ENCODE data around the gene INPP5F. TPM values are rescaled to one million over a fixed set of nuclear protein-coding genes. Genes with fewer than 3 reads are reported as not detected.

The INPP5F gene
- total RNA-seq, 1 donor from 2014 or later: 46.1 TPM

DNA sequence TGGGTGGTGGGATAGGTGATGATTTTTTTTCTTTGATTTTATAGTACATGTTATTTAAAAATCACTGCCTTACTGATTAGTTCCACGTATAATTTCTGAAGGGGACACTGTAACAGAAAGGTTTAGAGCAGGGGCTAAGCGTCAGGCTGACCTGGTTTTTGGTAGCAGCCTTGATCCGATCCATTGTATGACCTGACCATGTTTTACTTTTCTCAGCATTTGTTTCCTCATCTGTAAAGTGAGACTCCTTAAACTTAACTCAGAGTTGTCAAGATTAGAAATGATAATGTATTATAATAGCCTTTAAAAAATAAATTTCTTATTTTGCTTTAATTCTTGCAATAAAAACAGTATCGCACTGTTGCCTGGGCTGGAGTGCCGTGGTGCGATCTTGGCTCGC, 23.6 kb downstream of the INPP5F start:
- DNase-seq (ENCODE audit: low spot score, unreplicated experiment): no peak
- no peak overlapping the region for H3K4me3 Mint-ChIP-seq (ENCODE audit: low read depth)
- TF ChIP-seq, protein P1, sequence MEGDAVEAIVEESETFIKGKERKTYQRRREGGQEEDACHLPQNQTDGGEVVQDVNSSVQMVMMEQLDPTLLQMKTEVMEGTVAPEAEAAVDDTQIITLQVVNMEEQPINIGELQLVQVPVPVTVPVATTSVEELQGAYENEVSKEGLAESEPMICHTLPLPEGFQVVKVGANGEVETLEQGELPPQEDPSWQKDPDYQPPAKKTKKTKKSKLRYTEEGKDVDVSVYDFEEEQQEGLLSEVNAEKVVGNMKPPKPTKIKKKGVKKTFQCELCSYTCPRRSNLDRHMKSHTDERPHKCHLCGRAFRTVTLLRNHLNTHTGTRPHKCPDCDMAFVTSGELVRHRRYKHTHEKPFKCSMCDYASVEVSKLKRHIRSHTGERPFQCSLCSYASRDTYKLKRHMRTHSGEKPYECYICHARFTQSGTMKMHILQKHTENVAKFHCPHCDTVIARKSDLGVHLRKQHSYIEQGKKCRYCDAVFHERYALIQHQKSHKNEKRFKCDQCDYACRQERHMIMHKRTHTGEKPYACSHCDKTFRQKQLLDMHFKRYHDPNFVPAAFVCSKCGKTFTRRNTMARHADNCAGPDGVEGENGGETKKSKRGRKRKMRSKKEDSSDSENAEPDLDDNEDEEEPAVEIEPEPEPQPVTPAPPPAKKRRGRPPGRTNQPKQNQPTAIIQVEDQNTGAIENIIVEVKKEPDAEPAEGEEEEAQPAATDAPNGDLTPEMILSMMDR (IDR thresholded peaks at IDR 0.05; ENCODE audit: unreplicated experiment): no peak
- no peaks in the 10 kb centered on the region for H3K9me3 Mint-ChIP-seq (ENCODE audit: low read depth)
- no peaks in the 10 kb centered on the region for H3K4me1 Mint-ChIP-seq (ENCODE audit: low read depth)
- no peak overlapping the region for H3K27ac Mint-ChIP-seq
- peaks cover 1% of the 10 kb centered on the region for H3K36me3 Mint-ChIP-seq (ENCODE audit: insufficient read depth)
- H3K27me3 Mint-ChIP-seq: no peaks in the 10 kb centered on the region

DNA sequence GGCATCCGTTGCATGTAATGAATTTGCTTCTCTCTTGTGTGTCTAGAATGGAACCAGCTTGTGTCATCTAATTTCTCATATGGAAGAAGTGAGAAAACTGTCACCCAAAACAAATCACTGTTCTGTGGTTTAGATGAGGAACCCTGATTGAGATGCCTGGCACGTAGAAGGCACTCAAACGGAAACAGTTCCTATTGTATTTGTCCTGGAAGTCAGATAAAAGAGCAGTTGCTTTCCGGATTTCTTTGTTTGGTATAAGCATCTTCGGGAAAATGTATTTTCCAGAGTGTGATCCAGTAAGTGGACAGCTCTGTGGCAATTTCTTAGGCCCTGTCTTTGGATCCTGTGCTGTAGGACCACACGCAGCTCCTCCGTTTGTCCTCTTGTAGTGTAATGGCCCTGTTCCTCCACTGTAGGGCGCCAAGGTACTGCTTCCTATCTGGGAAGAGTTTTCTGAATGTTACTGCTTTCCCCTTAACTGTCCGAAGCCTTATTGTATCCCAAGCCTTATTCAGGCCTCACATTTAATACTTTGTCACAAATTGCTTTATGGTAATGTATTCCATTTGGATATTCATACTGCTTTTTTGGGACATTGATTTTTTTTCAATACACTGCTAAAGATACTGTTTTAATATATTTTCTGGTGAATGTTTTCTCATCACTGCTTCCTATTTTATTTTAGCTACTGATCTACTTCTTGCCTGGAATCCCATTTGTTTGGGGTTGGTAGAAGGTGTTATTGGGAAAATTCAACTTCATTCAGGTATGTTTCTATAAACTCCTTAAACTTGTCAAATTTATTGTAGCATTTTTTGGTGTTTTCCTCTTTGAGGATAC, 24.8 kb downstream of the INPP5F start:
- Mint-ChIP-seq H3K9me3 (ENCODE audit: low read depth) (no peaks in the 10 kb centered on the region), H3K36me3 (ENCODE audit: insufficient read depth) (peaks cover 1% of the 10 kb centered on the region), H3K27ac (no peak overlapping the region), H3K27me3 (no peaks in the 10 kb centered on the region), H3K4me1 (ENCODE audit: low read depth) (no peaks in the 10 kb centered on the region), H3K4me3 (ENCODE audit: low read depth) (no peak overlapping the region)
- TF ChIP-seq, protein P1 (IDR thresholded peaks at IDR 0.05; ENCODE audit: unreplicated experiment): peak; percentile 82
- DNase-seq (ENCODE audit: low spot score, unreplicated experiment): peak; percentile 48

DNA sequence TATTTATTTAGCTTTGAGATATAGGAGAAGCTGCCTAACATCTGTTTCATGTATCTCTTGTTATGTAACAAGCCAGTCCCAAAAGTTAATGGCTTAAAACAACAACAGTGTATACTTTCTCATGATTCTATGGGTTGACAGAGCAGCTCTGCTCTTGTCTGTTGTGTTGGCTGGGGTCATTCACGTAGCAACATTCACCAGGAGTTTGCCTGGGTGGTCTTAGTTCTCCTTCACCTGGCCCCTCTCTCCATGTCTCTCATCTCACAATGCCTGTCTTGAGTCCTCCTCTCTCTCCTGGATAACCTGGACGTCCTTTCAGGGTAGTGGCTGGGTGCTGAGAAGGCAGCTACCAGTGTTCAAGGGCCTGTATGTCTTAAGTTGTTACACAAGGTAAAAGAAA, 27.5 kb downstream of the INPP5F start:
- Mint-ChIP-seq H3K36me3 (ENCODE audit: insufficient read depth) (peaks cover 1% of the 10 kb centered on the region), H3K27me3 (no peaks in the 10 kb centered on the region), H3K27ac (no peak overlapping the region), H3K4me1 (ENCODE audit: low read depth) (no peaks in the 10 kb centered on the region), H3K4me3 (ENCODE audit: low read depth) (no peak overlapping the region), H3K9me3 (ENCODE audit: low read depth) (no peaks in the 10 kb centered on the region)
- no peak for DNase-seq (ENCODE audit: low spot score, unreplicated experiment)
- TF ChIP-seq, protein P1 (IDR thresholded peaks at IDR 0.05; ENCODE audit: unreplicated experiment): no peak

DNA sequence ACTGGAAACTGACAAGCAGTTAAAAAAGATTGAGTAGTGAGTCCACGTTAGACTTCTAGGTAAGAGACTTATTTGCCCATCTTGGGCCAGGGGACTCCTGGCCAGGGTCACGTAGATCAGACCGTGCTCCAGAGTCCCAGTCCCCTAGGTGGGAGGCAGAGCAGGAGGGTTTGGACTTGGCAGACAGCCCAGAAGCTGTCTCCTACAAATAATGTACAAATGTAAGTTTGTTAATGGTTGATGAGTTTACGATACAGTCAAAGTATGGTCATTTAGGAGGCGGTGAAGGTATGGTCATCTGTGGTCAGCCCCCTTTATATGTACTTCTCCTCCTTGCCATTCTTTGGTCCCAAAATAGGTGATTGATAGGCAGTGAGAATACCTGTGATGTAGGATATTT, 28.2 kb downstream of the INPP5F start:
- H3K36me3 Mint-ChIP-seq (ENCODE audit: insufficient read depth): peaks cover 1% of the 10 kb centered on the region
- no peak for DNase-seq (ENCODE audit: low spot score, unreplicated experiment)
- H3K27ac Mint-ChIP-seq: no peak overlapping the region
- no peaks in the 10 kb centered on the region for H3K27me3 Mint-ChIP-seq
- TF ChIP-seq, protein P1 (IDR thresholded peaks at IDR 0.05; ENCODE audit: unreplicated experiment): no peak
- H3K4me1 Mint-ChIP-seq (ENCODE audit: low read depth): no peaks in the 10 kb centered on the region
- H3K9me3 Mint-ChIP-seq (ENCODE audit: low read depth): no peaks in the 10 kb centered on the region
- no peak overlapping the region for H3K4me3 Mint-ChIP-seq (ENCODE audit: low read depth)

DNA sequence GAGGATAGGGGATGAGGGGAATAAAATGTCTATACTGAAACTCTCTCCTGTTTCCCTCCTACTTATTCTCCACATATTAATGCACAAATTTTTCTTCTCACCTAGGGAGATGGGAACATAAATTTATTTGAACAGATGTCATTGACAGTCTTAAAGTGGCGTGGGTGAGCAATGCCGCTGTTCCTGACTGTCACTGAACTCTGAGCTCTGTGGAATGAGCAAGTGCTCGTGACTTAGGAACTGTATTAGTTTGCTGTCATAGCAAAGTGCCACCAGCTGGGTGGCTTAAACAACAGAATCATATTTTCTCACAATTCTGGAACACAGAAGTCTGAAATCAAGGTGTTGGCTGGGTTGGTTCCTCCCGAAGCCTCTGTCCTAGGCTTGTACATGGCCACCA, 29.1 kb downstream of the INPP5F start:
- H3K4me1 Mint-ChIP-seq (ENCODE audit: low read depth): no peaks in the 10 kb centered on the region
- no peaks in the 10 kb centered on the region for H3K9me3 Mint-ChIP-seq (ENCODE audit: low read depth)
- peaks cover 1% of the 10 kb centered on the region for H3K36me3 Mint-ChIP-seq (ENCODE audit: insufficient read depth)
- no peak for DNase-seq (ENCODE audit: low spot score, unreplicated experiment)
- no peak overlapping the region for H3K4me3 Mint-ChIP-seq (ENCODE audit: low read depth)
- H3K27ac Mint-ChIP-seq: no peak overlapping the region
- TF ChIP-seq, protein P1 (IDR thresholded peaks at IDR 0.05; ENCODE audit: unreplicated experiment): no peak
- H3K27me3 Mint-ChIP-seq: no peaks in the 10 kb centered on the region

Data from progenitor cell of endocrine pancreas (in vitro differentiated cells).